ENCODE measurements around the gene MICAL1.

The MICAL1 gene

DNA sequence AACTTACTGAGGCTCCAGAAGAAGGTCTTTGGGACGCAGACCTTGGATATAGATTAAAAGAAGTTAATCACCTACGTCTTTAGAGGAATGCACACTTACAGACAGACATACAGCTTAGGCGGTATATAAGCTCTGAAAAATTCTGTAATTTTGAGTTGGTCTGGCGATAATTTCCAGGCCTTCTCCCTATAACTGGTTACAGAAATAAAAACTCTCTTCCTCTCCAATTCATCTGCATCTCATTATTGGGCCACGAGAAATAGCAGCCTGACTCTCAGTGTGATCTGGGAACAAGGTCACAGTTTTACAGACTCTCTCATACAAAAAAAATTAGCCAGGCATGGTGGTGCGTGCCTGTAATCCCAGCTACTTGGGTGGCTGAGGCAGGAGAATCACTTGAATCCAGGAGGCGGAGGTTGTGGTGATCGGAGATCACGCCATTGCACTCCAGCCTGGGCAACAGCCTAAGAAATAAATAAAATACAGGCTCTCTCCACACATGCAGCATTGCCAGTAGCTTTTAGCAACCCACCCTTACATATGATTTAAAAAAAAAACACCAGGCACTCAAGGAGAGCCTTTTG, 22.7 kb upstream of the MICAL1 start:
- Histone ChIP-seq H3K4me1 (peaks cover 6% of the 10 kb centered on the region; the same call in 1 of the 2 replicates), H3K4me3 (ENCODE audit: low read depth, low read length) (no peak overlapping the region), H3K9me3 (no peaks in the 10 kb centered on the region), H3K27me3 (no peaks in the 10 kb centered on the region), H3K36me3 (peaks cover 66% of the 10 kb centered on the region)
- TF ChIP-seq CTCF (IDR thresholded peaks at IDR 0.05; ENCODE audit: low read depth, low read length): no peak
- DNase-seq: no peak

DNA sequence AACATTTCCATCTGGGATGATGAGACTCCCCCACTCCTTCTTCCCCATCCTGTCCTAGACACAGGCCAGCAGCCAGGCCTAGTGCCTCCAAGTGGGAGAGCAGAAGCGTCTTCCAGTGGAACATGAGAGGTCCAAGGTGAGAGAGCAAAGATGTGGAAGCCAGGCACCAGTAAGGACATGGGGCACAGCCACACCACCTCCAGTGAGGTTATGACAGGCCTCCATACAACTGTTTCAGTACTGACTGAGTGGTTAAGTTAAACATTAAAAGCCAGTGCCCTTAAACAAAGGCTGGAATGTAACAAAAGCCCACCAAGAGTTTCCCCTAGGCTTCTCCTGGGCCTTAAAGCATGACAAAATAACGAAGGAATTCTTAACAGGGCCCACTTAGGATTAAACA, 22.2 kb upstream of the MICAL1 start:
- H3K27me3 ChIP-seq: no peaks in the 10 kb centered on the region
- no peaks in the 10 kb centered on the region for H3K9me3 ChIP-seq
- peaks cover 69% of the 10 kb centered on the region for H3K36me3 ChIP-seq
- H3K4me1 ChIP-seq: peaks cover 6% of the 10 kb centered on the region; the same call in 1 of the 2 replicates
- no peak overlapping the region for H3K4me3 ChIP-seq (ENCODE audit: low read depth, low read length)
- DNase-seq: no peak
- TF ChIP-seq CTCF (IDR thresholded peaks at IDR 0.05; ENCODE audit: low read depth, low read length): no peak

GRCh38 chr6:109477184-109477583, 21.6 kb upstream of the MICAL1 start:
- no peak for TF ChIP-seq CTCF (IDR thresholded peaks at IDR 0.05; ENCODE audit: low read depth, low read length)
- DNase-seq: no peak
- Histone ChIP-seq H3K4me1 (peaks cover 6% of the 10 kb centered on the region; the same call in 1 of the 2 replicates), H3K27me3 (no peaks in the 10 kb centered on the region), H3K9me3 (no peaks in the 10 kb centered on the region), H3K4me3 (ENCODE audit: low read depth, low read length) (no peak overlapping the region), H3K36me3 (peaks cover 72% of the 10 kb centered on the region)

DNA sequence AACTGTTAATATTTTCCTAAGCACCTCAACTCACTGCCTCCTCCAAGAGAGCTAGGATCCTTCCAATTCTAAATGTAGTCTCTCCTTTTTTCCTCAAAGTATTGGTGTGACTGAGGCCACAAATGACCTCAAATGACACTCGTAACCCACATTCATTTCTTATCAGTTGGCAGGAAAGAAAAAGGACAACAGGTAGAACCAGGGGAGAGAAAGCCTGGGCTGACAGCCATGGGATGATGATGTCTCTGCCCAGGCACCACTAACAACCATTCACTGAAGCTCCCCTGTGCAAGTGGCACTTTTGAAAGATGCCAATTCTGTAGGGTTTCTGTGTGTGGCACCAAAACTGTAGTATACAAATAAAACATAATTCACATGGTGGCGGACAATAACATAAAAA, 20.1 kb upstream of the MICAL1 start:
- Histone ChIP-seq H3K4me1 (no peaks in the 10 kb centered on the region), H3K4me3 (ENCODE audit: low read depth, low read length) (no peak overlapping the region), H3K27me3 (no peaks in the 10 kb centered on the region), H3K36me3 (peaks cover 69% of the 10 kb centered on the region), H3K9me3 (no peaks in the 10 kb centered on the region)
- DNase-seq: no peak
- TF ChIP-seq CTCF (IDR thresholded peaks at IDR 0.05; ENCODE audit: low read depth, low read length): no peak

- no peaks in the 10 kb centered on the region for H3K27me3 ChIP-seq
- no peak for DNase-seq
- H3K4me3 ChIP-seq (ENCODE audit: low read depth, low read length): no peak overlapping the region
- no peaks in the 10 kb centered on the region for H3K4me1 ChIP-seq
- no peaks in the 10 kb centered on the region for H3K9me3 ChIP-seq
- TF ChIP-seq CTCF (IDR thresholded peaks at IDR 0.05; ENCODE audit: low read depth, low read length): no peak
- peaks cover 67% of the 10 kb centered on the region for H3K36me3 ChIP-seq
Measured at GRCh38 chr6:109474995-109475394, 19.4 kb upstream of the MICAL1 start.

GRCh38 chr6:109473120-109473519, 17.5 kb upstream of the MICAL1 start:
- peaks cover 63% of the 10 kb centered on the region for H3K36me3 ChIP-seq
- no peak overlapping the region for H3K4me3 ChIP-seq (ENCODE audit: low read depth, low read length)
- no peaks in the 10 kb centered on the region for H3K9me3 ChIP-seq
- H3K4me1 ChIP-seq: no peaks in the 10 kb centered on the region
- no peaks in the 10 kb centered on the region for H3K27me3 ChIP-seq
- no peak for DNase-seq
- TF ChIP-seq CTCF (IDR thresholded peaks at IDR 0.05; ENCODE audit: low read depth, low read length): no peak

Measured in BE2C (cell line).